22Rv1 (cell line): ENCODE data around the gene PTPN23.
"Not testable (repeated sequence)": the region's sequence is repeated elsewhere in the genome, so short reads cannot be mapped to it uniquely, and the experiment has no call there.

Experiments used
- H3K27ac ChIP-seq: fragments of 450-650 bp; 2 replicates; pipeline ENCODE4 v1.5.1; 2017
- ZFX ChIP-seq: fragments of 450-650 bp; IDR thresholded peaks from 2 replicates; pipeline ENCODE4 v1.6.1; 2017; ENCODE audit warnings: antibody characterized with exemption, borderline replicate concordance
- TF ChIP-seq, protein P1 (sequence below): fragments of 450-650 bp; IDR thresholded peaks from 2 replicates; pipeline ENCODE4 v1.5.1; 2017; ENCODE audit warnings: mild to moderate bottlenecking

PTPN23 gene

DNA sequence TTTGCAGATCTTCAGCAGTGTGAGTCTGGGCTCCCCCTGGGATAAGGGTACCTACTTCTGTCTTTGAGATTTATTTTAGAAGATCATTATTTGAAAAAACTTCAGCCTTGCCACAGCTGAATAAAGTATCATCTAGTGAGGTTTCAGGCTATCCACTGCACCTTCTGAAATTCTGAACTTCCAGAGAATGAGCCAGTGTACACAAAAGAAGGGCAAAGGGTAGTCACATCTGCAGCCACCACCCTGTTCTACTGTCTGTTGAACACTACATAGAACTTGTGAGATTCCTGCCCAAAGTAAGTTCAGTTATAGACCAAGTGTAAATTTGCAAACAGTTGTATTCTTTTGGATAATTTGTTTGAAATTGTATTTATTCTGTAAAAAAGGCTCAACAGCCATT is 38.0 kb upstream of the PTPN23 start:
- no peak overlapping the region for H3K27ac ChIP-seq
- TF ChIP-seq, protein P1, sequence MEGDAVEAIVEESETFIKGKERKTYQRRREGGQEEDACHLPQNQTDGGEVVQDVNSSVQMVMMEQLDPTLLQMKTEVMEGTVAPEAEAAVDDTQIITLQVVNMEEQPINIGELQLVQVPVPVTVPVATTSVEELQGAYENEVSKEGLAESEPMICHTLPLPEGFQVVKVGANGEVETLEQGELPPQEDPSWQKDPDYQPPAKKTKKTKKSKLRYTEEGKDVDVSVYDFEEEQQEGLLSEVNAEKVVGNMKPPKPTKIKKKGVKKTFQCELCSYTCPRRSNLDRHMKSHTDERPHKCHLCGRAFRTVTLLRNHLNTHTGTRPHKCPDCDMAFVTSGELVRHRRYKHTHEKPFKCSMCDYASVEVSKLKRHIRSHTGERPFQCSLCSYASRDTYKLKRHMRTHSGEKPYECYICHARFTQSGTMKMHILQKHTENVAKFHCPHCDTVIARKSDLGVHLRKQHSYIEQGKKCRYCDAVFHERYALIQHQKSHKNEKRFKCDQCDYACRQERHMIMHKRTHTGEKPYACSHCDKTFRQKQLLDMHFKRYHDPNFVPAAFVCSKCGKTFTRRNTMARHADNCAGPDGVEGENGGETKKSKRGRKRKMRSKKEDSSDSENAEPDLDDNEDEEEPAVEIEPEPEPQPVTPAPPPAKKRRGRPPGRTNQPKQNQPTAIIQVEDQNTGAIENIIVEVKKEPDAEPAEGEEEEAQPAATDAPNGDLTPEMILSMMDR = no peak
- no peak for TF ChIP-seq ZFX

DNA sequence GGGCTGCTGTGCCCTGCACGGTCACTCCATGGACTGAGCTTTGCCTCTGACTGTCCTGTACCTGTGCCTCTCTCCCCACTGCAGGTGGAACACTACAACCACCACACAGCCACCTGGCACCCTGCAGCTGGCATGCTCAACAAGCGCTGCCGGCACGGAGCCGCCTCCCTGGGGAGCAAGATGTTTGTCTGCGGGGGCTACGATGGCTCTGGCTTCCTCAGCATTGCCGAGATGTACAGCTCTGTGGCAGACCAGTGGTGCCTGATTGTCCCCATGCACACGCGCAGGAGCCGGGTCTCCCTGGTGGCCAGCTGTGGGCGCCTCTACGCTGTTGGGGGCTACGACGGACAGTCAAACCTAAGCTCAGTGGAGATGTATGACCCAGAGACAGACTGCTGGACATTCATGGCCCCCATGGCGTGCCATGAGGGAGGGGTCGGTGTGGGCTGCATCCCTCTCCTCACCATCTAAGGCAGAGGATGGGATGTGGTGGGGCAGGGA is 37.3 kb upstream of the PTPN23 start:
- no peak overlapping the region for H3K27ac ChIP-seq

DNA sequence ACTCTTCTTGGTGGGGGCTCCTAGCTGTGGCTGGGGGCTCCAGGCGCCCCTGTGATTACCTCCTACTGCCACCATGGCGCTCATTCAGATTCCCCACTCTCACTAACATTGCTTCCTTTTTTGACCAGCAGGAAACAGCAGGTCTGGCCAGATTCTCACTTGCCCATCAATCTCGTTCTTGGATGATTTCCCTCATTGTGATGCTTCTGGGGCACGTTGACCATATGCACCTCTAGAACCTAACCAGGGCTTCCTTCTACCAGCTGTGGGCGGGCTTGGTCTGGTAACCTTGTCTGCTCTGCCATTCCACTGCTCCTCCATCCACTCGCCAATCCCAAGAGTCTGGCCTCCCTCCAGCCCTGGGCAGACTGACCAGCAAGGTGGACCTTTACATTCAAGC is 35.9 kb upstream of the PTPN23 start:
- H3K27ac ChIP-seq = no peak overlapping the region
- TF ChIP-seq, protein P1 = no peak
- TF ChIP-seq ZFX = no peak

More for the DNA sequence above, 37.3 kb upstream of the PTPN23 start:
- TF ChIP-seq ZFX = no peak
- TF ChIP-seq, protein P1 = no peak

DNA sequence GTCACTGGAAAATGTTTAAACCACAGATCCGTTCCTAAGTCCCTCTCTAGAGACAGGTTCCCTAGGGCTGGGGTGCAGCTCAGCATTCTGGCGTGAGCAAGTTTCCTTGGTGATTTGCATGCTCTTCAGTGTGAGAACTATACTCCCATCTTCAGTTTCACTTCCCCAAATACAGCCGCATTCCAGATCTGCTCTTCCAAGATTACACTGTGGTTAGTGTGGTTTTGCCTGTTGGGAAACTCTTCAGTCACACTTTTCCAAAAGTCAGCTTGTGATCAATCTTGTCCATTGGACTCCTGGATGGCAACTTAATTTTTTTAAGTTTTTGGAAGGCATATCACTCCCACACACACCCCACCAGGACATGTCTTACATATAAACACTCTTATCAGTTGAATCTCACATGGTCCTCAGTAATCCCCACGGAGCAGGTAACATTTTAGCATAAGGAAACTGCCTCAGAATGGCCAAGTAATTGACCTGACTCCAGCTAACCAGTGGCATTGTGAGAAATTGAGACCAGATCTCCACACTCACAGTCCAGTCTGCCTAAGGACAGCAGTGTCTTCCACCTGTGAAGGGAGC is 33.5 kb upstream of the PTPN23 start:
- no peak overlapping the region for H3K27ac ChIP-seq
- TF ChIP-seq ZFX = no peak
- TF ChIP-seq, protein P1 = no peak

DNA sequence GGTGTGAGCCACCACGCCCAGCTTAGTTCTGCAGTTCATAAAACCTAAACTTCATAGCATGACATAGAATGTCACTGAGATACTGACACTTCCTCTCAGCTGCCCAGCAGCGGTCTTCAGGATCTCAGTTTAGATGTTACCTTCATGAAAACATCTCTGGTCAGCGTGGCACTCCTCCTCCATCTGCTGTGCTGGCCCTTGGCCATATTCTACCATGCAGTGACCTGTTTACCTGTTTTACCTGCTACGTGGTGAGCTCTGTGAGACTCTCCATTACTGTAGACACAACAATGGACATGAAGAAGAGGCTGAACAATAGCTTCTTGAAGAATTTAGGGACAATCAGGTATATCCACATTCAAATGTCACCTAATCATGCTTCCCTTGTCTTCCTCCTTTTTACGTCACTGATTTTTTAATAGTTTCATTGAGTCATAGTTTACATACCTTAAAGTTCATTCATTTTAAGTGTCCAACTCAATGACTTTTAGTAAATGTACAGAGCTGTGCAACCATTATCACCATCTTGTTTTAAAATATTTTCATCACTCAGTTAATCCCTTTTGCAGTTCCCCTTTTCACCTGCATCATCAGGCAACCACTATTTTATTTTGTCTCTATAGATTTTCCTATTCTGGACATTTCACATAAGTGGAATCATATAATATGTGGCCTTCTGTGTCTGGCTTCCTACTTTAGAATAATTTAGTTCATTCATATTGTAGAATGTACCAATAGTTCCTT is 32.2 kb upstream of the PTPN23 start:
- no peak for TF ChIP-seq ZFX
- no peak overlapping the region for H3K27ac ChIP-seq

DNA sequence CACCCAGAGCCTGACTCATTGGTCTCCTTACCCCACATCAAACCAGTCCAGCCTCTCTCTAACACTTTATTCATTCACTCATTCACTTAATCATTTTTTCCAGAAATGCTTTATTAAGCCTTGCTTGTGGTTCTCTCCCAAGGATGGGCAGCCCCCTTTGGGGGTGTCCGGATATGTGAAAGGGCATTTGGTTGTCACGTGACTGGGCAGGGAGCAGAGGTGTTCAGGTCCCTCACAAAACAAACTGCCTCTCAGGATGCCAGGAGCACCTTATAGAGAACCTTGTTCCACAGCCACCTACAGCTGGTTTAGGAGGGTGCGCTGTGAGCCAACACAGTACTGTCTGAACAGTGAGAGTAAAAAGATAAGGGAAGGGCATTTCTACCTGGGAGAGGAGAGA is 25.8 kb upstream of the PTPN23 start:
- H3K27ac ChIP-seq = no peak overlapping the region
- TF ChIP-seq, protein P1 = no peak
- no peak for TF ChIP-seq ZFX

DNA sequence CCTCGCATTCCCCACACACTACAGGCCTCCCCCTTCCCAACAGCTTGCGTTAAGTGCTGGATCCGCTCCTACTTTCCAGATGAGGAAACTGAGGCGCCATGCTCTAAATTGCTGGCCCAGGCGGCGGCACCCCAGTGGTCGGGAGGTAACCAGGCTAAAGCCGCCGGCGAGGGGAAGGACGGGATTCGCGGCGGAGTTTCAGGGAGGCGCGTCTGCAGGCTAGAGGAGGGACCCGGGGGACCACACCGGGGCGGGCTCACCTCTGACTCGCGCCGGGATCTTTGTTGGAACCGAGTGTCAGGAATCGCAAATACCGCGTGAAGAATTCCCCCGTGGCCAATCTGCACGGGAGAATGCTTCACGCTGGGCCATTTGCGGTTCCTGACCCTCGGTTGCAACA is 24.6 kb upstream of the PTPN23 start:
- TF ChIP-seq, protein P1 = no peak
- no peak for TF ChIP-seq ZFX
- H3K27ac ChIP-seq = no peak overlapping the region

DNA sequence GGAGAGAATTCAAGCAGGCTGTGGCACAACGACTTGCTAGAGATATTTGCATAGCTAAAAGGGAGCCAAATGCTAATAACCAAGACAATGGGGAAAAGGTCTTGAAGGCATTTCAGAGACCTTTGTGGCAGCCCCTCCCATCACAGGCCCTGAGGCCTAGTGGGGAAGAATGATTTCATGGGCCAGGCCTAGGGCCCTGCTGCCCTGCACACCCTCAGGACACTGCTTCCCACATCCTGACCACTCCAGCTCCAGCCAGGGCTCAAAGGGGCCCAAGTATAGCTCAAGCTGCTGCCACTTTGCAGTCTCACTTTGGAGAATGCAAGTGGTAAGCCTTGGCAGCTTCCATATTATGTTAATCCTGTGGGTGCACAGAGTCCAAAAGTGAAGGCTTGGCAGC is 21.5 kb upstream of the PTPN23 start:
- no peak overlapping the region for H3K27ac ChIP-seq
- TF ChIP-seq, protein P1 = no peak
- no peak for TF ChIP-seq ZFX

DNA sequence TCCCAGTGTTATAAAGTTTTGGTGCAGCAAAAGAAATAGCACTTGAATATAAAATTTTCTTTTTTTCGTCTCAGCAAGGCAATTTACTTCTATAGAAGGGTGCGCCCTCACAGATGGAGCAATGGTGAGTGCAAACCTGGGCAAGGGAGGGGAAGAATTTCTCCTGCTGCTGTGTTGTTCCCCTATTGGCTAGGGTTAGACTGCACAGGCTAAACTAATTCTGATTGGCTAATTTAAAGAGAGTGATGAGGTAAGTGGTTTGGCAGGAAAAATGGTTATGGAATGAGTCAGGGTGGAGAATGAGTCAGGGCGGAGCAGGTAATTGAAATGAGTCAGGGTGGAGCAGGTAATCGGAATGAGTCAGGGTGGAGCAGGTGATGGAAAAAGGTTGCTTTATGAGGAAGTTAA is 20.7 kb upstream of the PTPN23 start:
- not testable (repeated sequence) for H3K27ac ChIP-seq
